Measurements from ENCODE around the gene SETDB2.
"Not testable (repeated sequence)": the region's sequence is repeated elsewhere in the genome, so short reads cannot be mapped to it uniquely, and the experiment has no call there.

The SETDB2 gene

GRCh38 chr13:49472186-49472585 is 28.1 kb downstream of the SETDB2 start:
- no peak for DNase-seq

- DNase-seq, result no peak
Observed at GRCh38 chr13:49476529-49476928, 32.5 kb downstream of the SETDB2 start.

GRCh38 chr13:49481788-49482187 is 37.7 kb downstream of the SETDB2 start:
- DNase-seq, result no peak

- DNase-seq, result no peak
Observed at GRCh38 chr13:49488563-49488962, 44.5 kb downstream of the SETDB2 start.

GRCh38 chr13:49494645-49495044 is 50.6 kb downstream of the SETDB2 start:
- DNase-seq, result peak in 1 of 2 donors; percentile 6

- DNase-seq, result peak; percentile 85 to 89
Observed at GRCh38 chr13:49495783-49496762, 52.0 kb downstream of the SETDB2 start, which contains the start of gene PHF11. PHF11 (plus strand) TSS chr13:49495953; CDS start chr13:49496002, 49 bp downstream.

GRCh38 chr13:49496837-49497236 is 52.8 kb downstream of the SETDB2 start:
- DNase-seq, result not testable (repeated sequence)

GRCh38 chr13:49497272-49497671 is 53.2 kb downstream of the SETDB2 start:
- DNase-seq, result no peak

GRCh38 chr13:49498206-49498605 is 54.1 kb downstream of the SETDB2 start:
- no peak for DNase-seq

- no peak for DNase-seq
Observed at GRCh38 chr13:49499889-49500660, 56.0 kb downstream of the SETDB2 start.

GRCh38 chr13:49502954-49503353 is 58.9 kb downstream of the SETDB2 start:
- no peak for DNase-seq

- DNase-seq, result no peak
Observed at GRCh38 chr13:49503951-49504350, 59.9 kb downstream of the SETDB2 start.

- DNase-seq, result no peak
Observed at GRCh38 chr13:49512578-49512977, 68.5 kb downstream of the SETDB2 start.

GRCh38 chr13:49516467-49516866 is 72.4 kb downstream of the SETDB2 start:
- DNase-seq, result no peak

GRCh38 chr13:49517461-49517860 is 73.4 kb downstream of the SETDB2 start:
- DNase-seq, result no peak

GRCh38 chr13:49521224-49521623 is 77.2 kb downstream of the SETDB2 start:
- DNase-seq, result no peak

- no peak for DNase-seq
Observed at GRCh38 chr13:49524740-49525501, 80.8 kb downstream of the SETDB2 start.

- peak in 1 of 2 donors; percentile 10 for DNase-seq
Observed at GRCh38 chr13:49527123-49527522, 83.0 kb downstream of the SETDB2 start.

- DNase-seq, result peak in 1 of 2 donors; percentile 17
Observed at GRCh38 chr13:49528161-49528560, 84.1 kb downstream of the SETDB2 start.

GRCh38 chr13:49530457-49530856 is 86.4 kb downstream of the SETDB2 start:
- peak in 1 of 2 donors; percentile 88 for DNase-seq

GRCh38 chr13:49532593-49532992 is 88.5 kb downstream of the SETDB2 start:
- no peak for DNase-seq

GRCh38 chr13:49533011-49533410 is 88.9 kb downstream of the SETDB2 start:
- DNase-seq, result no peak

All from bone marrow (tissue), 2 donors.